ENCODE results near the gene TECPR1.

The TECPR1 gene

DNA sequence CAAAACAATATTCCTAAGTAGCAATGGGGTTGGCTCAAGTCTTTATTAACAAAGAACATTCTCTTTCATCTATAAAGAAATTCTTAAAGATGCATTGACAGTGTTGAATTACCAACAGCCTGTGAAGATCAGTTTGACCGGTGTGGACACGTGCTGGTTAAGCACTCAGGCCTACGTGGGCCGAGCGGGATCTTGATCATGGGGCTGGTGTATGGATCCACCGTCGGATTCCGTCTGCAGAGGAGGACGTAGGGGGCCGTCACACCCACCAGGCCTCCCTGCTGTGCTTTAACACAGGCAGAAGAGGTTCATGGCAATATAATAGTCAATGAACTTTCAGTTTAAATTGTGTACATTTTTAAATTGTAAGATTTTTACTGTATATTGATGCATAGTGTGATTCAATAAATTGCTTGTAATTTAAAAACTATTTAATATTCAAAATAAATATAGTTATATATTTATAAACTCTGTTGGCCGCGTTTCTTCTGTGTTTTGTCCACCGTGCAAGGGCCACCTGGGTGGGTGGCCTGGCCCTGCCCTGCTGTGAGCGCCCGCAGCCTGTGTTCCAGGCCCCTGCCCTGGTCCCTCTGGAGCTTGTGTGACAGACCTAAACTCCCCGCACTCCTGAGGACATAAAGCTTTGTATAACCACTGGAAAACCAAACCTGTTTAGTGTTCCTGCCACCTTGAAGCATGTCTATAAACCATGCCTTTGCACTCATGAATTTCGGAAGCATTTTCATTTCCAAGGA lies 42.7 kb downstream of the TECPR1 start:
- no peak for DNase-seq

DNA sequence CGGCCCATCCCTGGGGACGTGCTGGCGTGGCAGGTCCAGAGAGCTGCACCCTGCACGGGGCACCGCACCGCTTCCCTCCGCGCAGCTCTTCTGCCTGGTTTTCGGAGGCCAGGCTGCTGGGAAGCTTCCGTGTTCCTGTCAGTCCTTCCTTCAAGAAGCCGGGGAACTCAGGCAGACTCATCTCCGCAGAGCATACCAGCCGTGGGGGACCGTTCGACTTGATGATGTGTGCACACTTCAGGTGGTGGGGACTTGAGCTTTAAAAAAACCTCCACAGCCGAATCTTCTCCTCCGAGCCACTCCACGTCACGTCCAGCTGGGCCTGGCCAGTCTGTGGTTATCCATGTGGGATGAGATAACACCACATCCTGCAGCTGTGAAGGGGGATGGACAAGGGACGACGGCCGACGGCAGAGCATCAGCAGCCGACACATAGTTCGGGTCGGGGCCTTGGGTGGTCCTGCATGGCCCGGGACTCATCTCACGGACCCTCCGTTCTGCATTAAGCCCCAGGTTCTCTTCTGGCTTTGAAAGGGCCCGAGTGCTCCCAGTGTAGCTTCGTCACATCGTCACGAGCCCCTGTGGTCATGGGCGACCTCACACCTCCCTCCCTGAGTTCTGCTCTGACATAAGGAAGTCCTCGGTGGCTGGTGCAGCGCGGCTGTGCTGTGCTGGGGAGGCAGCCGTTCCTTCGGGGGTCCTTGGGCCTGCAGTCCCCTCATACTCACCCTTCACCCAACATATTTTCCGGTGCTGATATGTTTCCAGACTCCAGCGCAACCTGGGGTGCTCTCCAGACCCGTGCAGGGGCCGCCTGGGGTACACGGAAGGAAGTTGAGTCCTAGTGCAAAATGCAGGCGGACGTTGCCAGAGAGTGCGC lies 45.3 kb downstream of the TECPR1 start:
- no peak for DNase-seq

DNA sequence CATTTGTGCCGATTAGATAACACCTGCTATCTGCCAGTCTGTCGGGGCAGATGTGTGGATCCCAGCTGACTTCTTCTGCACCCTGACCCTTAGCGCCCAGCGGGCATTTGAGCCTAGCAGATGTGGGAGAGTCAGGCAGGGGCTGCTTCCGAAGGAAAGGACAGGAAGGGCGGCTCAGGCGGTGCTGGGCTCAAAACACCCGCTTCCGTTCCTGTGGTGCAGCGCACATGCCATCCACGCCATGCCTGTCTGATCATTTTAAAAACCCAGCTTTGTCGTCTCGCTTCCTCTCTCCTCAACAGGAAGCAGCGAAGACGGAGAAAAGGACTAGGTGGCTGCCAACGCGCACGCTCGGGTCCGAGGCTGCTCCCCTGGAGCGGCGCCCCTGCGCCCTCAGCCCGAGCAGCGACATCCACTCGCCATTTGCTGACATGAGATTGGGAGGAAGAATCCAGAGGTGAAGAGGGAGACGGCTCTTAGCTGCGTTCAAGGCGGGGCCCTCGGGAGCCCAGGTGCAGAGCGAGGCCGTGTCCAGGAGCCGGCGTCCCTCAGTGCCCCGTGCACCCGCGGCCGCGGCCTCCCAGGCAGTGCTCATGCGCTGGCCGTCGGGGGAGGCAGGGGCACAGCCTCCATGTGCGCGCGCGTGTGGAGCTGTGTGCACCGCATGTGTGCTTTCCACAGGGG lies 46.7 kb downstream of the TECPR1 start:
- DNase-seq, result no peak

DNA sequence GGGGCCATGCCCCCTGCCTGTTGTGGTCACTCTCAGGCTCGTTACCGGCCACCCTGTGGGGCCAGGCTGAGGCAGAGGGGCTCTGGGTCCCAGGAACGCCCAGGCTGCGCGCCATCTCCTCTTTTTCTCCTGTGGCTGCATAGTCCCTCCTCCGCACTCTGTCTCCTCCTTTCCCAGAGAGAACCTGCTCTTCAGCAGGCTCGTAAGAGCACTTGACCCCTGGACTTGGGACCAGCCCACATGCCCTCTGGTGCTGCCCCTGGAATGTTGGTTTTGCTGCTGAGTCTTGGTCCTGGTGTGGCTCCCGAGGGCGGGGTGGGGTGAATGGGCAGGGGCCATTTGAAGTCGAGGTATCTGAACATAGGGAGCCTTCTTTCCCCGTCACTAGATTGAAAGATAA lies 47.4 kb downstream of the TECPR1 start:
- no peak for DNase-seq

DNA sequence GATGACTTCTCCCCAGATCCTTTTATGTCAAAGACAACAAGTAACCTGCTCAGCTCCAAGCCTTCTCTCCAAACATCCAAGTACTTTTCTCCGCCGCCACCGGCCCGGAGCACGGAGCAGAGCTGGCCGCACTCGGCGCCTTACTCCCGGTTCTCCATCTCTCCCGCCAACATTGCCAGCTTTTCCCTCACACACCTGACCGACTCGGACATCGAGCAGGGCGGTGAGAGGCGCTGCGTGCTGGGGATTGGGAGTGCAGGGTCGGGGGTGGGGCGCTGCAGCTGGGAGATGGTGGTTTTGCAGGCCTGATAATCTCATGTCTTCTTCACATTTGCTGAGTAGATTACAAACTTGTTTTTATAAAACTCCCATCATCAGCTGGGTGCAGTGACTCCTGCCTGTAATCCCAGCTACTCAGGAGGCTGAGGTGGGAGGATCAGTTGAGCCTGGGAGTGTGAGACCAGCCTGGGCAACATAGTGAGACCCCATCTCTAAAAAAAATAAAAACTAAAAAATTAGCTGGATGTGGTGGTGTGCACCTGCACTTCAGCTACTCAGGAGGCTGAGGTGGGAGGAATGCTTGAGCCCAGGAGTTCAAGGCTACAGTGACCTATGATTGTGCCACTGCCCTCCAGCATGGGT lies 47.9 kb downstream of the TECPR1 start:
- no peak for DNase-seq

DNA sequence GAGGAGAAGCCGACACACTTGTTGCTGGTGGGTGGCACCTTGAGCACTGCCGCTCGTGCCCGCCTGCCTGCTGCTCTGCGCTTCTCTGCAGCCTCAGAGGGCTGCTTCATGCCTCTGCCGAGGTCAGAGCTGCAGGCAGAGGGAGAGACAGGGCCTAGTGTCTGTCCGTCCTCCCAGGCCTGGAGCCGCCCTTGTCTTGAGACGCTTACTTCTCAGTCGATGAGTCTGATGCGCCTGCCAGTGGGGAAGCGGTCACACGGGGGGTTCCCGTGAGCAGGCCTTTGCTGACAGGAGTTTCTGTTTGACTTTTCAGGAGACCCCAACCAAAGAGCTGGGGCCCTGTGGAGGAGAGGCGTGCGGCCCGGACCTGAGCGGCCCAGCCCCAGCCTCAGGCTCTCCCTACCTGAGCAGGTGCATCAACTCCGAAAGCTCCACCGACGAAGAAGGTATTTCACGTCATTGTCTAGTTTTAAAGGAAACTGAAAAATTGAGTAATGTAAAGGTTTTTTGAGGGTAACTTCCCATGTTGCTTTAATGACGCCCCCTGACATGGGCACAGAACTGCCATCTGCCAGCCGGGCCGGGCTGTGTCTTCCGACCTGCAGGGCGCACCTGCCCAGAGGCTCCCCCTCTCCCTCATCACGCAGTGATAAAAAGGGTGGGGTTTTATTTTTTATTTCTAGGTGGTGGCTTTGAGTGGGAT lies 48.6 kb downstream of the TECPR1 start:
- DNase-seq, result no peak

DNA sequence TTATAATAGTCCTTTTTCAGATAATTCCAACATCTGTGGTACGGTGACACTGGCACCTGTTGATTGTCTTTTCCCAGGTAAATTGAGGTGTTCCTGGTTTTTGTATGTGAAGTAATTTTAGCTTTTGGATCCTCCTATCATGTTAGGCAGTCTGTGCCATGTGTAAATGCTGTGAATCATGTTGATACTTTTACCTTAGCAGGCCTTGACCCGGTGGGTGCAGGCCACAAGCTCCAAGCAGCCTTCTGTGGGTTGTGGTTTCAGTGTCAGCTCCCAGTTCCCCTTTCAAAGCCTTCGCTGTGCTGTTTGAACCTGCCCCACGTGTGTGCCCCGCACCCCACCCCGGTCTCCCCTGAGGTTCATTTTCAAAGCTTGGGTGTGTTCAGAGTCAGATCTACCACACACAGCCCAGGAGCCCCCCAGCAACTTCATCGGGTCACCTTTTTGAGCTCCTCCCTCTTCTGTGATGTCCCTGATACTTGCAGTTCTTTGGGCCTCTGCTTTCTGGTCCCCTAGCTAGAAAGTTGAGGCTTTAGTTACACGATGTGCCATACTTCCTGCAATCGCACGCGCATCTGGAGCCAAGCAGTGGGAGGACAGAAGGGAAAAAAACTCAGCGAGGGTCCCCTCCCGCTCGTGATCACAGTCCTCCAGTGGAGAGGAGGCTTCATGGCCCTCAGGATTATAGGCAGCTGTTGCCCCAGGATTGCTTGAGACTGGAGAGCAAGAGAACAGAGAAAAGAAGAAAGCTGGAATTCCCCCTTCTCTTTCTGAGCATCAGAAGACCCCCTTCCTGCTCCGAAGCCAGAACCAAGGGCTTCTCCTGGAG lies 49.5 kb downstream of the TECPR1 start:
- no peak for DNase-seq

DNA sequence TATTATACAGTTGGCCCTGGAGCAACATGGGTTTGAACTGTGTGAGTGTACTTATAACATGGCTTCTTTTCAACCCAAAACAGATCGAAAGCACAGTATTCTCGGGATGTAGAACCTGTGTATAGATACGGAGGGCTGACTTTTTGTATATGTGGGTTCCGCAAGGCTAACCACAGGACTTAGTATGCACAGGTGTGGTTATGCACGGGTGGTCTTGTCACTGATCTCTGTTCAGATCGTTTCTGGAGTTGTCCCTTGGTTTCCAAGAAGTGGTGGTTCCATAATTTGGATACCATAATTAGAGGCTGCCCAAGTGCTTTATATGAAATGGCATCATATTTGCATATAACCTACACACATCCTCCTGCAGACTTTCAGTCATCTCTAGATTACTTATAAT lies 51.7 kb downstream of the TECPR1 start:
- DNase-seq, result no peak

DNA sequence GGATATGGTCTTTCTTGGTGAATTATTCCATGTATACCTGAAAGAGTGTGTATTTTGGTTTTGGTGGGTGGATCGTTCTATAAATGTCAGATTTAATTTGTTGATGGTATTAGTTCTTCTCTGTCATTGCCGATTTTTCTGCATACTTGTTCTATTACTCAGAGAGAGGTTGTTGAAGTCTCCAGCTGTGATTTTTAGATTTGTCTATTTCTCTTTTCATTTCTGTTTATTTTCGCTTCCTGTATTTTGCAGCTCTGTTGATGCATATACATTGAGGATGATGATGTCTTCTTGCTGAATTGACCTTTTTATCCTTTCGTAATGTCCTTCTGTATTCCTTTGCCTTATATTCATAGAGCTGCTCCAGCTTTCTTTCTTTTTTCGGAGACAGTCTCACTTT lies 52.9 kb downstream of the TECPR1 start:
- no peak for DNase-seq

DNA sequence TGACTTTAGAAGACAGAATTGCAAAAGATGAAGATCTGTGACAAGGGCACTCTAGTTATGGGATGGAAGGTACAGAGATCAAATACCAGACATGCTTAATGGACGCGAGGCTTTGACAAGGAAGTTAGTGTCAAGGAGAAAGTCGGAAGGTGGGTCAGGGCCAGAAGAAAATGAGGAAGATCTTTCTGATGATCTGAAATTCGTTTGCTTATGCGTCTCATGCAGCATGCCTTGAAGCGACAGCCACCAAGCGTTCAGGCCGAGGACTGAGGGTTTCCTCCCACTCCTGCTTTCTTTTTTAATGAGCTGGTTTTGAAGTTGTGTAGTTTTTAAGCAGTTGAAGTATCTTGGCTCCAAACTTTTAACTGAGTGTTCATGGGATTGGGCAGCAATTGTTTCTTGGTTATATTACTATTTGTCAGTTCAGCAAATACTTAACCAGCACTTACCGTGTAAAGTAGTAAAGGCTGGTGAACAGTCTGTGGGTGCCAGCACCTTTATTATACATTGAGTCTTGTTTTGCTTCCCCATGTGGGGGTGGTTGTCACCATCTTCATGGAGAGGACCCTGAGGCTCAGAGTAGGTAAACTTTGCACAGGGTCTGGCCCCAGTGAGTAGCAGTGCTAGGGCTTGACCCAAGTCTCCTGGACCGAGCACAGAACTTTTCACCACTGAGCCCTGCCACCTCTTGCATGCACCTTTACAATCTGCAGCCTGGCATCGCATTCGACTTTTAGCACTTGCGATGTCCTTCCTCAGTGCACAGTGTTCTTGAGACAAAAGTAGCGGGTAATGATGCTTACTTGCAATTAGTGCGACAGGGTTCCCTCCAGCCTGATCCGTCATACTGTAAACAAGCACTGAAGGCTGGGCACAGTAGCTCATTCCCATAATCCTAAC lies 55.1 kb downstream of the TECPR1 start:
- DNase-seq, result no peak

DNA sequence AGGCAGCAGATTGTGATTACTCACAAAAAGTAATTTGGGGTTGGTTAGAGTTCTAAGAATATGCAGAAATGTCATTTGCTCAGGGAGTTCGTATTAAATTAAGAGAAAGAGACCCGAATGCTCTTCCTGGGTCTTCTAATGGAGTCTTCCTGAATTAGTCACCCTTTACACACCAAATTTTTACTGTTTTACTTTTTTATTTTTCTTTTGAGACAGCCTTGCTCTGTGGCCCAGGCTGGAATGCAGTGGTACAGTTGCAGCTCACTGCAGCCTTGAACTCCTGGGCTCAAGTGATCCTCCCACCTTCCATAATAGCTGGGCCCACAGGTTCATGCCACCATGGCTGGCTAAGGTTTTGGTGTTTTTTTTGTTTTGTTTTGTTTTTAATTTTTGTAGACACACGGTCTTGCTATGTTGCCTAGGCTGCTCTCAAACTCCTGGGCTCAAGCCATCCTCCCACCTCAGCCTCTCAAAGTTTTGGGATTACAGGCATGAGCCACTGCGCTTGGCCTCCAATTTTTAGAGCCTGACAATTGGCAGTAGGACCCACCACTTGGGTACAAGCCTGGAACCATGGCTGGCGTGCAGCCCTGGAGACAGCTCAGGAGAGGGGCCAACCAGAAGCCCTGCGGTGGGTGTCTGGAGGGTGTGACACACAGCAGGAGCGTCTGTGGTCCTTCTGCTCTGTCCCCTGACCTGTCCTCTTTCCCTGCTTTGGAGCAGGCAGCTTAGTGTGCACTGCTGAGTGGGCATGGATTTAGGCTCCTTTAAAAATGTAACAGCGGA lies 57.2 kb downstream of the TECPR1 start:
- no peak for DNase-seq

DNA sequence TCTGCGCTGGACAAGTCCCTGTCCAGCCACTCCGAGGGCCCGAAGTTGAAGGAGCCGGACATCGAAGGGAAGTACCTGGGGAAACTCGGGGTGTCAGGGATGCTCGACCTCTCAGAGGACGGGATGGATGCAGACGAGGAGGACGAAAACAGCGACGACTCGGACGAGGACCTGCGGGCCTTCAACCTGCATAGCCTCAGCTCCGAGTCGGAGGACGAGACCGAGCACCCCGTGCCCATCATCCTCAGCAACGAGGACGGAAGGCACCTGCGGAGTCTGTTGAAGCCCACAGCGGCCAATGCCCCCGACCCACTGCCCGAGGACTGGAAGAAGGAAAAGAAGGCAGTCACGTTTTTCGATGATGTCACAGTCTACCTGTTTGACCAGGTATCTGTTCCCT lies 57.8 kb downstream of the TECPR1 start:
- no peak for DNase-seq

DNA sequence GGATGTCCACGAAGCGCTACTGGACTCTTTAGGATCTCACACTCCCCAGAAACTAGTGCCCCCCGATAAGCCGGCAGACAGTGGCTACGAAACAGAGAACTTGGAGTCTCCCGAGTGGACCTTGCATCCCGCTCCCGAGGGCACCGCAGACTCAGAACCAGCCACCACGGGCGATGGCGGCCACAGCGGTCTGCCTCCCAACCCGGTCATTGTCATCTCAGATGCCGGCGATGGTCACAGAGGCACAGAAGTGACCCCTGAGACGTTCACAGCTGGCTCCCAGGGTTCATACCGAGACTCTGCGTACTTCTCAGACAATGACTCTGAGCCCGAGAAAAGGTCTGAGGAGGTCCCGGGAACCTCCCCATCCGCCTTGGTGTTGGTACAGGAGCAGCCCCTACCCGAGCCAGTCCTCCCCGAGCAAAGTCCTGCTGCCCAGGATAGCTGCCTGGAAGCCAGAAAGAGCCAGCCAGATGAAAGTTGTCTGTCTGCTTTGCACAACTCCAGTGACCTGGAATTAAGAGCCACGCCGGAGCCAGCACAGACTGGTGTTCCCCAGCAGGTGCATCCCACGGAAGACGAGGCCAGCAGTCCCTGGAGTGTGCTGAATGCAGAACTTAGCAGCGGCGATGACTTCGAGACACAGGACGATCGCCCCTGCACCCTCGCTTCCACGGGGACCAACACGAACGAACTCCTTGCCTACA lies 58.4 kb downstream of the TECPR1 start:
- DNase-seq, result no peak

DNA sequence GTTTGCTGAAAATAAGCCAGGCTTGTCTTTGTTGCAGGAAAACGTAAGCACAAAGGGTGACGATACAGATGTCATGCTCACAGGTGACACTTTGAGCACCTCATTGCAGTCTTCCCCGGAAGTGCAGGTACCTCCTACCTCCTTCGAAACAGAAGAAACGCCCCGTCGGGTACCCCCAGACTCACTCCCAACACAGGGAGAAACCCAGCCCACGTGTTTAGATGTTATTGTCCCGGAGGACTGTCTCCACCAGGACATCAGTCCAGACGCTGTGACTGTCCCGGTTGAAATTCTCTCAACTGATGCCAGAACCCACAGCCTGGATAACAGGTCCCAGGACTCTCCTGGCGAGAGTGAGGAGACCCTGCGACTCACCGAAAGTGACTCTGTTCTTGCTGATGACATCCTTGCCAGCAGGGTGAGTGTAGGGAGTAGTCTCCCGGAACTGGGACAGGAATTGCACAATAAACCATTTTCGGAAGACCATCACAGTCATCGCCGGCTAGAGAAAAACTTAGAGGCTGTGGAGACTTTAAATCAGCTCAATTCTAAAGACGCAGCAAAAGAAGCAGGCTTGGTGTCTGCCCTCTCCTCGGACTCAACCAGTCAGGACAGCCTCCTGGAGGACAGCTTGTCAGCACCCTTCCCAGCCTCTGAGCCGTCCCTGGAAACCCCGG lies 59.1 kb downstream of the TECPR1 start:
- no peak for DNase-seq

DNA sequence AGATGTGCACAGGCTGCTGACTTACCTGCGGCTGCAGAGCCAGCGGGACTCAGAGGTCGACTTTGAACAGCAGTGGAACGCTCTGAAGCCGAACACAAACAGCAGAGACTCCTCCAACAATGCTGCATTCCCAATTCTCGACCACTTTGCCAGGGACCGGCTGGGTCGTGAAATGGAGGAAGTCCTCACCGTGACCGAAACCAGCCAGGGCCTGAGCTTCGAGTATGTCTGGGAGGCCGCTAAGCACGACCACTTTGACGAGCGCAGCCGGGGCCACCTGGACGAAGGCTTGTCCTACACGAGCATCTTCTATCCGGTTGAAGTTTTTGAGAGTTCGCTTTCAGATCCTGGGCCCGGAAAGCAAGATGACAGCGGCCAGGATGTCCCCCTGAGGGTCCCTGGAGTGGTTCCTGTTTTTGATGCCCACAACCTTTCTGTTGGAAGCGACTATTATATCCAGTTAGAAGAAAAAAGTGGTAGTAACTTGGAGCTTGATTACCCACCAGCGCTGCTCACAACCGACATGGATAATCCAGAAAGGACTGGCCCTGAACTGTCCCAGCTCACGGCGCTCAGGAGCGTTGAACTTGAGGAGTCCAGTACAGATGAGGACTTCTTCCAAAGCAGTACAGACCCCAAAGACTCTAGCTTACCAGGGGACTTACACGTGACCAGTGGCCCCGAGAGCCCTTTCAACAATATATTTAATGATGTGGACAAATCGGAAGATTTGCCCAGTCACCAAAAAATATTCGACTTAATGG lies 60.2 kb downstream of the TECPR1 start:
- DNase-seq, result no peak

DNA sequence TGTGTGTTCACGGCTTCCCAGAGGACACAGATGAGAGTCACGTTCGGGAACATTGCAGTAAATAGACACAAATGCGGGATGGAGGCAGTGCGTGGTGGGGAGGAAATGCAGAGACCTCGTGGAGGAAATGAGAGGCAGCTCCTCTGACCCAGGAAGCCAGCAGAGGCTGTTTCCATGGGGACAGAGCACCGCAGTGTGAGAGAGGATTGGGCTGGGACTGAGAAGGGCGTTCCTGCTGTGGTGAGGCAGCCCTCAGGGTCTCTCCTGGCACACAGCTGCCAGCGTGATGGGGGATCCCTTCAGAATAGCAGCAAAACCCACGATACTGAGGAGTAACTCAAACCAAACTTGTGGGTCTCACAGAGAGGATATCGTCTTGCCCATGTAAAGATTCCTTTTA lies 62.5 kb downstream of the TECPR1 start:
- no peak for DNase-seq

DNA sequence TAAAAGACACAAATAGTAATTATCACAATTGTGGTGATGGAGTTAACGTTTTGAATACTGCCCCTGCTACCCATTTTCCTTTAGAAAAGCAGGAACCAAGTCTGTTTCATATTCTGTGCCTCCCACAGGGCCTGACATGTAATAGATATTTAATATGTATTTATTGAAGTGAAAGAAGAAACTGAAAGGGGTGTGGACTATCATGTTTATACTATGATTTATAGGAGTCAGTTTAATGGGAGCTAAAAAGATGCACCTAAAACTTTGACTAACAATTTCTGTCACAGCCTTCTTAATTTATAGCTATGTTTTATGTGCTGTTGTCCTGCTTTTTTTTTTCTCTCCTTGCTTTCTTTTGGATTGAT lies 64.9 kb downstream of the TECPR1 start:
- DNase-seq, result no peak

Measured in NCI-H774 (cell line).